ENCODE measurements around the gene CMYA5. TPM values are rescaled to one million over a fixed set of nuclear protein-coding genes. Genes with fewer than 3 reads are reported as not detected.

Gene CMYA5
- total and polyA plus RNA-seq, 2 of the 4 experiments (the other 2 are of a cell fraction) = 0.39 to 0.90 TPM

DNA sequence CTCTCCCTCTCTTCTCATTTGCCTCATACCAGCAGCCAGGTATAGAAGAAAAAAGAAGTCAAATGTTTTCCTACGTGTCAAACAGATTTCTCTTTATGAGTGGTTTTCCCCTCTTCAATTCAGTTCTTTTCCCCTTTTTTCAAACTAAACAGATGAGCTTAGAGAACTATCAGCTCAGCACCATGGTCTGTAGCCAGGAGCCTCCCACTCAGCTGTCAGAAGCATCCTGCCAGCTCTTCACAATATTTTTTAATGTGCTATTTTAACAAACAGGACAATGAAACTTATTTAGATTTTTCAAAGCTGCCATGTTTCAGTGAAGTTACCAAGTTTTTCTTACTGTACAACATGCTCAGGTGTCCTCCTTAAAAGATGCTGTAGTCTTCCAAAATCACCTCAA is 63.5 kb downstream of the CMYA5 start:
- H3K4ac ChIP-seq (ENCODE audit: low read depth, low read length) = no peak overlapping the region
- H3K23ac ChIP-seq (ENCODE audit: low read depth, low read length) = no peak overlapping the region
- no peak overlapping the region for H3K4me3 ChIP-seq (ENCODE audit: insufficient read depth, low read depth, low read length)
- H2BK5ac ChIP-seq (ENCODE audit: low read depth, low read length, poor library complexity, severe bottlenecking) = no peak overlapping the region
- CTCF ChIA-PET = no interaction called here
- TF ChIP-seq RAD21 (IDR thresholded peaks at IDR 0.05; ENCODE audit: low read length) (no peak), RCOR1 (IDR thresholded peaks at IDR 0.05; ENCODE audit: insufficient replicate concordance, low read length) (no peak), NFE2L2 (IDR thresholded peaks at IDR 0.05; ENCODE audit: low read depth, low read length) (no peak), RFX5 (IDR thresholded peaks at IDR 0.05; ENCODE audit: low read depth, low read length) (no peak), CHD1 (IDR thresholded peaks at IDR 0.05; ENCODE audit: low read depth, low read length) (no peak), FOS (IDR thresholded peaks at IDR 0.05; ENCODE audit: low read depth, low read length) (no peak), POLR2A (IDR thresholded peaks at IDR 0.05; ENCODE audit: low read depth, low read length) (no peak), MAZ (IDR thresholded peaks at IDR 0.05; ENCODE audit: borderline replicate concordance, low read depth, low read length) (no peak), MXI1 (IDR thresholded peaks at IDR 0.05; ENCODE audit: borderline replicate concordance, low read depth, low read length) (no peak), SMC3 (IDR thresholded peaks at IDR 0.05; ENCODE audit: low read depth, low read length) (no peak), ELK1 (IDR thresholded peaks at IDR 0.05; ENCODE audit: borderline replicate concordance, low read depth, low read length) (no peak), CEBPB (IDR thresholded peaks at IDR 0.05; ENCODE audit: low read depth, low read length) (no peak), MAFK (IDR thresholded peaks at IDR 0.05; ENCODE audit: low read depth, low read length) (no peak)
- TF ChIP-seq, protein P1, sequence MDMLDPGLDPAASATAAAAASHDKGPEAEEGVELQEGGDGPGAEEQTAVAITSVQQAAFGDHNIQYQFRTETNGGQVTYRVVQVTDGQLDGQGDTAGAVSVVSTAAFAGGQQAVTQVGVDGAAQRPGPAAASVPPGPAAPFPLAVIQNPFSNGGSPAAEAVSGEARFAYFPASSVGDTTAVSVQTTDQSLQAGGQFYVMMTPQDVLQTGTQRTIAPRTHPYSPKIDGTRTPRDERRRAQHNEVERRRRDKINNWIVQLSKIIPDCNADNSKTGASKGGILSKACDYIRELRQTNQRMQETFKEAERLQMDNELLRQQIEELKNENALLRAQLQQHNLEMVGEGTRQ (IDR thresholded peaks at IDR 0.05; ENCODE audit: low read depth, low read length) = no peak
- TF ChIP-seq, protein P2, sequence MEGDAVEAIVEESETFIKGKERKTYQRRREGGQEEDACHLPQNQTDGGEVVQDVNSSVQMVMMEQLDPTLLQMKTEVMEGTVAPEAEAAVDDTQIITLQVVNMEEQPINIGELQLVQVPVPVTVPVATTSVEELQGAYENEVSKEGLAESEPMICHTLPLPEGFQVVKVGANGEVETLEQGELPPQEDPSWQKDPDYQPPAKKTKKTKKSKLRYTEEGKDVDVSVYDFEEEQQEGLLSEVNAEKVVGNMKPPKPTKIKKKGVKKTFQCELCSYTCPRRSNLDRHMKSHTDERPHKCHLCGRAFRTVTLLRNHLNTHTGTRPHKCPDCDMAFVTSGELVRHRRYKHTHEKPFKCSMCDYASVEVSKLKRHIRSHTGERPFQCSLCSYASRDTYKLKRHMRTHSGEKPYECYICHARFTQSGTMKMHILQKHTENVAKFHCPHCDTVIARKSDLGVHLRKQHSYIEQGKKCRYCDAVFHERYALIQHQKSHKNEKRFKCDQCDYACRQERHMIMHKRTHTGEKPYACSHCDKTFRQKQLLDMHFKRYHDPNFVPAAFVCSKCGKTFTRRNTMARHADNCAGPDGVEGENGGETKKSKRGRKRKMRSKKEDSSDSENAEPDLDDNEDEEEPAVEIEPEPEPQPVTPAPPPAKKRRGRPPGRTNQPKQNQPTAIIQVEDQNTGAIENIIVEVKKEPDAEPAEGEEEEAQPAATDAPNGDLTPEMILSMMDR (conservative IDR thresholded peaks at IDR 0.05; ENCODE audit: low read depth, low read length) = no peak
- H3K4me2 ChIP-seq (ENCODE audit: low read depth, low read length) = no peak overlapping the region
- in situ Hi-C loops (cut with MboI; ENCODE audit: low sequenced_read_pairs) (no loop called here), intact Hi-C loops (cut with micrococcal nuclease) (no loop called here), dilution Hi-C loops (cut with HindIII; ENCODE audit: low sequenced_read_pairs, unreplicated experiment) (no loop called here)
- no peaks in the 10 kb centered on the region for H4K20me1 ChIP-seq (ENCODE audit: insufficient read depth, low read length)
- no TSS peak for BruUV-seq (replicated peaks)
- ATAC-seq (ENCODE audit: low read depth) (no peak), DNase-seq (no peak)
- H4K5ac ChIP-seq (ENCODE audit: low read depth, low read length) = no peak overlapping the region
- H2AK5ac ChIP-seq (ENCODE audit: low read depth, low read length) = no peak overlapping the region
- POLR2A ChIA-PET (ENCODE audit: unreplicated experiment) = no interaction called here
- H3K36me3 ChIP-seq (ENCODE audit: control insufficient read depth, insufficient read depth, low read length) = no peaks in the 10 kb centered on the region
- H3K4me1 ChIP-seq (ENCODE audit: control insufficient read depth, insufficient read depth, low read length) = no peaks in the 10 kb centered on the region
- no peak overlapping the region for H4K8ac ChIP-seq (ENCODE audit: low read depth in 2 of 2, low read length in 2 of 2)
- H3K18ac ChIP-seq (ENCODE audit: low read depth, low read length) = no peak overlapping the region
- H4K91ac ChIP-seq (ENCODE audit: insufficient read depth, low read depth, low read length) = no peak overlapping the region
- H2AK9ac ChIP-seq (replicated peaks; ENCODE audit: low read depth, low read length, poor library complexity) = no peak overlapping the region
- no peak overlapping the region for H2BK120ac ChIP-seq (ENCODE audit: low read depth, low read length)
- no peak overlapping the region for H3K56ac ChIP-seq (ENCODE audit: extremely low read depth, insufficient read depth, low read length)
- no peak overlapping the region for H3K9ac ChIP-seq (ENCODE audit: low read depth, low read length)
- H3K14ac ChIP-seq (replicated peaks; ENCODE audit: low read depth, low read length) = no peak overlapping the region
- H3K9me3 ChIP-seq (ENCODE audit: control insufficient read depth, insufficient read depth, low read length) = no peaks in the 10 kb centered on the region
- H2AFZ ChIP-seq (replicated peaks; ENCODE audit: low read length, poor library complexity) = no peak overlapping the region
- H3K79me1 ChIP-seq (ENCODE audit: low read depth in 1 of 2, low read length in 2 of 2) = no peaks in the 10 kb centered on the region
- H3K27me3 ChIP-seq (ENCODE audit: control insufficient read depth, insufficient read depth, low read length) = 0 out of 2 replicates have a peak, but pooled peaks cover 1% of the 10 kb centered on the region
- H3K9me1 ChIP-seq (ENCODE audit: insufficient read depth, low read length) = no peaks in the 10 kb centered on the region
- no peak overlapping the region for H3K27ac ChIP-seq (ENCODE audit: insufficient read depth, low read length)
- WGBS, 2 experiments (ENCODE audit: extremely low coverage in 2 of 2, insufficient read length in 1 of 2) = no CpG with 5 or more reads among the region's 1 CpG
- H2BK20ac ChIP-seq (ENCODE audit: low read depth, low read length) = no peak overlapping the region
- H2BK15ac ChIP-seq (ENCODE audit: low read depth, low read length) = no peak overlapping the region
